Smooth muscle cell (in vitro differentiated cells): ENCODE results near the gene IPO8. TPM values are rescaled to one million over a fixed set of nuclear protein-coding genes. Genes with fewer than 3 reads are reported as not detected.
A peak's percentile ranks its signal among the peaks of the same experiment; 100 is the strongest.

Experiments used
- DNase-seq: peaks from one replicate; lab custom pipeline; 2025; ENCODE audit not compliant: unreplicated experiment; lab: John Stamatoyannopoulos, UW
- H2AFZ ChIP-seq: fragments of 200-600 bp; sonication (generic); 2 replicates; pipeline ENCODE4 v1.6.0; 2016; ENCODE audit warnings: antibody characterized with exemption, low read depth, mild to moderate bottlenecking
- H3F3A ChIP-seq: fragments of 200-600 bp; sonication (generic); 2 replicates; pipeline ENCODE4 v1.6.0; 2017; ENCODE audit warnings: antibody characterized with exemption, low read depth
- H3K27ac ChIP-seq: fragments of 200-600 bp; sonication (generic); 2 replicates; pipeline ENCODE4 v1.5.1; 2016; ENCODE audit warnings: low read depth, mild to moderate bottlenecking
- H3K27me3 ChIP-seq: fragments of 200-600 bp; sonication (generic); 2 replicates; pipeline ENCODE4 v1.6.1; 2016; ENCODE audit warnings: low read depth, mild to moderate bottlenecking
- H3K36me3 ChIP-seq: fragments of 200-600 bp; sonication (generic); 2 replicates; pipeline ENCODE4 v1.5.1; 2016; ENCODE audit warnings: low read depth
- H3K4me1 ChIP-seq: fragments of 200-600 bp; sonication (generic); 2 replicates; pipeline ENCODE4 v1.5.1; 2016; ENCODE audit warnings: low read depth
- H3K4me2 ChIP-seq: fragments of 200-600 bp; sonication (generic); 2 replicates; pipeline ENCODE4 v1.6.0; 2016; ENCODE audit warnings: mild to moderate bottlenecking
- H3K4me3 ChIP-seq: fragments of 200-600 bp; sonication (generic); 2 replicates; pipeline ENCODE4 v1.5.1; 2016; ENCODE audit warnings: mild to moderate bottlenecking
- H3K79me2 ChIP-seq: fragments of 200-600 bp; sonication (generic); 2 replicates; pipeline ENCODE4 v1.6.0; 2016; ENCODE audit warnings: low read depth, mild to moderate bottlenecking
- H3K9ac ChIP-seq: fragments of 200-600 bp; sonication (generic); 2 replicates; pipeline ENCODE4 v1.6.0; 2016; ENCODE audit warnings: low read depth
- H3K9me3 ChIP-seq: fragments of 200-600 bp; sonication (generic); replicated peaks from 2 replicates; pipeline ENCODE4 v1.5.1; 2016; ENCODE audit warnings: low read depth
- H4K20me1 ChIP-seq: fragments of 200-600 bp; sonication (generic); 2 replicates; pipeline ENCODE4 v1.6.0; 2016; ENCODE audit warnings: low read depth
- CTCF ChIP-seq: fragments of 200-600 bp; sonication (generic); IDR thresholded peaks from 2 replicates; pipeline ENCODE4 v1.5.1; 2017; ENCODE audit warnings: borderline replicate concordance, mild to moderate bottlenecking, antibody characterized with exemption; ENCODE audit not compliant: insufficient read depth, poor library complexity, severe bottlenecking
- WGBS: methylation state at CpG from one replicate; pipeline ENCODE4 v1.1.7; 2016; ENCODE audit warnings: low lambda C conversion rate; 5-methylcytosine and 5-hydroxymethylcytosine counted together
- polyA plus RNA-seq: library from polyadenylated mRNA; unstranded; fragments of >200 nt; fragmentation: Nextera tagmentation; extraction: Ambion mirVana; gene quantifications from 2 replicates; pipeline ENCODE4 v1.2.1, GENCODE V29; 2016
- total RNA-seq: library from RNA; depleted of rRNA; stranded (reverse); fragments of >200 nt; gene quantifications from 2 replicates; pipeline ENCODE4 v1.2.3, GENCODE V29; 2014

IPO8 gene
- total and polyA plus RNA-seq, 2 experiments from 2014 or later = 5.0 to 24.0 TPM

GRCh38 chr12:30603129-30603528 is 92.5 kb downstream of the IPO8 start:
- Histone ChIP-seq H2AFZ (no peak overlapping the region), H3K4me3 (no peak overlapping the region), H3K36me3 (no peaks in the 10 kb centered on the region), H3K4me1 (no peaks in the 10 kb centered on the region), H3K27ac (no peak overlapping the region), H4K20me1 (no peaks in the 10 kb centered on the region), H3K9me3 (peaks cover 4% of the 10 kb centered on the region), H3K9ac (no peak overlapping the region), H3F3A (peaks cover 5% of the 10 kb centered on the region), H3K4me2 (no peak overlapping the region), H3K79me2 (no peaks in the 10 kb centered on the region), H3K27me3 (no peaks in the 10 kb centered on the region)
- no peak for DNase-seq
- TF ChIP-seq CTCF = no peak

GRCh38 chr12:30602678-30603077 is 93.0 kb downstream of the IPO8 start:
- H4K20me1 ChIP-seq = no peaks in the 10 kb centered on the region
- H3K79me2 ChIP-seq = no peaks in the 10 kb centered on the region
- peaks cover 4% of the 10 kb centered on the region for H3K9me3 ChIP-seq
- no peak overlapping the region for H3K4me3 ChIP-seq
- H3K27me3 ChIP-seq = no peaks in the 10 kb centered on the region
- no peaks in the 10 kb centered on the region for H3K36me3 ChIP-seq
- no peak for DNase-seq
- H2AFZ ChIP-seq = no peak overlapping the region
- no peaks in the 10 kb centered on the region for H3K4me1 ChIP-seq
- H3K9ac ChIP-seq = no peak overlapping the region
- TF ChIP-seq CTCF = no peak
- H3F3A ChIP-seq = peaks cover 5% of the 10 kb centered on the region
- 92% methylated on average over 3 of the region's 3 CpGs for WGBS
- H3K27ac ChIP-seq = no peak overlapping the region
- H3K4me2 ChIP-seq = no peak overlapping the region

- Histone ChIP-seq H4K20me1 (no peaks in the 10 kb centered on the region), H3K4me3 (no peak overlapping the region), H3K36me3 (no peaks in the 10 kb centered on the region), H3K27ac (peak overlapping the region; percentile 21), H3K9ac (no peak overlapping the region), H3K79me2 (no peaks in the 10 kb centered on the region), H3F3A (peaks cover 5% of the 10 kb centered on the region), H2AFZ (no peak overlapping the region), H3K9me3 (peaks cover 4% of the 10 kb centered on the region), H3K27me3 (no peaks in the 10 kb centered on the region), H3K4me2 (peak overlapping the region; percentile 62), H3K4me1 (no peaks in the 10 kb centered on the region)
- no peak for TF ChIP-seq CTCF
- DNase-seq = no peak
- 17% methylated on average over 2 of the region's 2 CpGs for WGBS
Measured at GRCh38 chr12:30599608-30600007, 96.1 kb downstream of the IPO8 start.

GRCh38 chr12:30598889-30599288 is 96.8 kb downstream of the IPO8 start:
- WGBS = 65% methylated on average over 7 of the region's 7 CpGs
- peaks cover 4% of the 10 kb centered on the region for H3K9me3 ChIP-seq

More at GRCh38 chr12:30598889-30599288, 96.8 kb downstream of the IPO8 start:
- Histone ChIP-seq H3K4me1 (no peaks in the 10 kb centered on the region), H2AFZ (no peak overlapping the region), H3K36me3 (no peaks in the 10 kb centered on the region), H3K9ac (no peak overlapping the region), H3K27me3 (no peaks in the 10 kb centered on the region), H3K27ac (peak overlapping the region; percentile 21), H4K20me1 (no peaks in the 10 kb centered on the region), H3K4me3 (no peak overlapping the region), H3K4me2 (peak overlapping the region; percentile 15), H3K79me2 (no peaks in the 10 kb centered on the region), H3F3A (peaks cover 5% of the 10 kb centered on the region)
- DNase-seq = no peak
- TF ChIP-seq CTCF = no peak
